ENCODE data around the gene ARID1B. TPM values are rescaled to one million over a fixed set of nuclear protein-coding genes. Genes with fewer than 3 reads are reported as not detected.

Gene ARID1B
- total and polyA plus RNA-seq, 12 donors, result 11.2 to 63.2 (median 52.2) TPM

DNA sequence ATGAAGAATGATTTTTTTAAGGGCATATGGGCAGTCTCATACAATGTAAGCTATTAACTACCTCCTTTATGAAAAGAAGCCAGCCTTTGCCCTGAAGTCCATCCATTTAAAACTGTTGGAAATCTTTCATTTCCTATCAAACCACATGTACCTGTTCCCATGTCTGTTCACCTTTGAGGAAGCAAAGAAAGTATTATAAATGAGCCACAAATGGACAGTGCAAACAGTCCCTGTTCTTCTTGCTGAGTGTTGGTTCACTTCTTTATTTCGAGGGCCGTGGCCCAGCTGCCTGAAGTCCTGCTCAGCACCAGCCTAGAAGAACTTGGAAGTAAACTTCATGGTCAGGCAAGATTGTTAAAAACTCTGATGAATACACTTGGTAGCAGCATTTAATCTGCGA is 433.8 kb downstream of the ARID1B start:
- Histone ChIP-seq H3K36me3 (peaks cover 0 to 45% (median 21%) of the 10 kb centered on the region in 9 donors), H3K27me3 (no peaks in the 10 kb centered on the region), H3K4me1 (peaks cover 0 to 4% (median 0%) of the 10 kb centered on the region in 9 donors), H3K27ac (no peak overlapping the region), H3K9me3 (no peaks in the 10 kb centered on the region), H3K4me3 (no peak overlapping the region)
- intact Hi-C loops (cut with DNase I), result no loop called here
- 96% methylated on average over 3 of the region's 3 CpGs for WGBS, 2 donors
- DNase-seq, result no peak
- ATAC-seq, result no peak
- TF ChIP-seq, protein P1, sequence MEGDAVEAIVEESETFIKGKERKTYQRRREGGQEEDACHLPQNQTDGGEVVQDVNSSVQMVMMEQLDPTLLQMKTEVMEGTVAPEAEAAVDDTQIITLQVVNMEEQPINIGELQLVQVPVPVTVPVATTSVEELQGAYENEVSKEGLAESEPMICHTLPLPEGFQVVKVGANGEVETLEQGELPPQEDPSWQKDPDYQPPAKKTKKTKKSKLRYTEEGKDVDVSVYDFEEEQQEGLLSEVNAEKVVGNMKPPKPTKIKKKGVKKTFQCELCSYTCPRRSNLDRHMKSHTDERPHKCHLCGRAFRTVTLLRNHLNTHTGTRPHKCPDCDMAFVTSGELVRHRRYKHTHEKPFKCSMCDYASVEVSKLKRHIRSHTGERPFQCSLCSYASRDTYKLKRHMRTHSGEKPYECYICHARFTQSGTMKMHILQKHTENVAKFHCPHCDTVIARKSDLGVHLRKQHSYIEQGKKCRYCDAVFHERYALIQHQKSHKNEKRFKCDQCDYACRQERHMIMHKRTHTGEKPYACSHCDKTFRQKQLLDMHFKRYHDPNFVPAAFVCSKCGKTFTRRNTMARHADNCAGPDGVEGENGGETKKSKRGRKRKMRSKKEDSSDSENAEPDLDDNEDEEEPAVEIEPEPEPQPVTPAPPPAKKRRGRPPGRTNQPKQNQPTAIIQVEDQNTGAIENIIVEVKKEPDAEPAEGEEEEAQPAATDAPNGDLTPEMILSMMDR (IDR thresholded peaks at IDR 0.05), result no peak

DNA sequence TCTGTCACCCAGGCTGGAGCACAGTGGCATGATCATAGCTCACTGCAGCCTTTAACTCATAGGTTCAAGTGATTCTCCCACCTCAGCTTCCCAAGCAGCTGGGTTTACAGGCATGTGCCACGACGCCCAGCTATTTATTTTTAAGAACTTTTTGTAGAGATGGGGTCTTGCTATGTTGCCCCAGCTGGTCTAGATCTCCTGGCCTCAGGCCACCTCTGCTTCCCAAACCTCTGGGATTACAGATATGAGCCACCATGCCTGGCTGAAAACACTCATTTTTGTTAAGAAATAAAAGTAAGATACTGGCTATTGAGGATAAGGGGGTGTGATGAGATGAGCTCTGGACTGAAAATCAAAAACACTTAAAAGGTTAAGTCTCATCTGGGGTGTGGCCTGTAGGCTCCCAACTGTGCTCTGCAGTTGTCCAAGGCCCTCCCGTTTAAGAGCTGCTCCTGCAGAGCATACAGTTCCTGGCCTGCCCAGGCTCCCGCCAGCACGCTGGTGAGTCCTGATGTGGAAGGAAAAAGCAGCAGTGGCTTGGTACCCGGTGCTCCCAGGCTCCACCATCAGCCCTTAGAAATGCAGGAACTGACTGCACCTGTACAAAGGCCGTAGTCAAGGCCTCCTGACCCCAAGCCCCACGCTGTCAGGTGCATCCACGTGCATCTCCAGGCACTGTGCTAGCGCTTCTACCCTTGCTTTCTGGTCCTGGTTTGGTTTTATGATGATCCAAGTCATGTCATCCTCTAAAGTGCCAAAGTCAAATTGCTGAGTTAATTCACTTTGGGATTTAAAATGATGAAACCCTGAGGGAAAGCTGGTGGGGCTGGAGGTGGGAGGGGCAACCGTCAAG is 434.7 kb downstream of the ARID1B start:
- TF ChIP-seq, protein P1 (IDR thresholded peaks at IDR 0.05), result no peak
- DNase-seq (no peak), ATAC-seq (peak in 2 of 8 donors; percentile 26 to 35)
- H3K36me3 ChIP-seq, result peaks cover 0 to 36% (median 14%) of the 10 kb centered on the region in 9 donors
- 79 to 86% methylated on average over 11 of the region's 11 CpGs for WGBS, 2 donors
- H3K4me3 ChIP-seq, result no peak overlapping the region
- peaks cover 0 to 4% (median 0%) of the 10 kb centered on the region in 9 donors for H3K4me1 ChIP-seq
- H3K9me3 ChIP-seq, result no peaks in the 10 kb centered on the region
- no peak overlapping the region for H3K27ac ChIP-seq
- intact Hi-C loops (cut with DNase I), result no loop called here
- no peaks in the 10 kb centered on the region for H3K27me3 ChIP-seq

DNA sequence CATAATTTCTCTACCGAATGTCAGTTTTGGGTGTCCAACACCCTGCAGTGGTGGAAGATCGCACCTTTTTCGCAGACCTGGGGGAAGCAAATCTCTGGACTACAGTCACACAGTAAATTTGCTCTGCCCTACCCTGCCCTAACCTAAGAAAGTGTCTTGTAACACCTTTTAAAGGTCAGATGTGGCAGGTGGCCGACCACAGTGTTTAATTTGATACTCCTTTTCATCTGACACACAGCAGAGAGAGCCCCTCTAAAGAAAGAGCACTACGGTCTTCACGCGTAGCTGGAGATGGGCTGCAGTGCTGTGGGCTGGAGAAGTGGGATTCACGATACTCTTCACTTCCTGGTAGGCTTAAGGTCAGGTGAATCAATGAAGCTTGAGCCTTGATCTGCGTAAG is 436.2 kb downstream of the ARID1B start:
- intact Hi-C loops (cut with DNase I), result no loop called here
- Histone ChIP-seq H3K36me3 (peaks cover 0 to 20% (median 7%) of the 10 kb centered on the region in 9 donors), H3K9me3 (no peaks in the 10 kb centered on the region), H3K27ac (no peak overlapping the region), H3K27me3 (no peaks in the 10 kb centered on the region), H3K4me1 (peaks cover 0 to 4% (median 0%) of the 10 kb centered on the region in 9 donors), H3K4me3 (no peak overlapping the region)
- WGBS, 2 donors, result 91 to 95% methylated on average over 9 of the region's 9 CpGs
- DNase-seq (no peak), ATAC-seq (no peak)
- TF ChIP-seq, protein P1 (IDR thresholded peaks at IDR 0.05), result no peak

DNA sequence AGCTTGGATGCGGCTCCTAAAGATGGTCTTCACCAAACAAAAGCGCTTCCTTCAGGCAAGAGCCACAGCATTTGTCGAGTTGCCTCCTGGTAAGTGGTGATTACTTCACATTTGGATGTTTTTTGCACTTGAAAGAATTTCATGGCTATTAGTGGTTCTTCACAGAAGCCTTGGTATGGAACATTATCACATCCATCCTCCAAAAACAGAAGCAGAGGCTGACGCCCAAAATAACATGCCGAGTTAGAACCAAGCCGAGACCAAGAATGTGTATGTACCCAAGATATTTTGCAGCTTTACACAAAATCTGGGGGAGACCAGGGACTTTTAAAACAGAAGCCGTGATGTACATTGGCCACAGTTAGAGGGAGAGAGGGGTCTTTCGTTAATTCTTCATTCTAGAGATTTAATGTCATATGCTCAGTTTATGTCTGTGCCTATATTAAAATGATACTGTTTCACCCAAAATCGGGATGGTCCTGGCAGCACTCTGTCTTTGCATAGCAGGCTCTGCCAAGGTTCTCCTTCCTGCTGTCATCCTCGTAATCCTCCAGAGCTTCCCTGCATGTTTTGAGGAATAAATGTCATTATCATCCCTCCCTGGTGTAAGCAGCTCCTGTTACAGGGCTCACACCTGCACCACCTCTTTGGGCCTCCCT is 436.9 kb downstream of the ARID1B start:
- peaks cover 0 to 14% (median 4%) of the 10 kb centered on the region in 9 donors for H3K36me3 ChIP-seq
- DNase-seq (no peak), ATAC-seq (no peak)
- no peak overlapping the region for H3K27ac ChIP-seq
- intact Hi-C loops (cut with DNase I), result no loop called here
- H3K4me1 ChIP-seq, result peaks cover 0 to 4% (median 0%) of the 10 kb centered on the region in 9 donors
- TF ChIP-seq, protein P1 (IDR thresholded peaks at IDR 0.05), result no peak
- no peak overlapping the region for H3K4me3 ChIP-seq
- WGBS, 2 donors, result 86 to 88% methylated on average over 10 of the region's 10 CpGs
- H3K9me3 ChIP-seq, result no peaks in the 10 kb centered on the region
- H3K27me3 ChIP-seq, result no peaks in the 10 kb centered on the region

Data from heart right ventricle (tissue), 16 donors.